Right renal pelvis (tissue), 4 donors: Measurements from ENCODE around the gene KCTD8. TPM values are rescaled to one million over a fixed set of nuclear protein-coding genes. Genes with fewer than 3 reads are reported as not detected.

Experiments used
- DNase-seq, 4 donors: peaks; one replicate each; pipeline ENCODE4 v3.0.0-alpha.2; 2013; ENCODE audit warnings: low read depth in 4 of 4, low spot score in 3 of 4, missing footprints in 1 of 4
- polyA plus RNA-seq, 4 donors: library from polyadenylated mRNA; unstranded; fragments of 120-200 nt; gene quantifications; one replicate each; pipeline ENCODE4 v1.2.1, GENCODE V29; 2013; ENCODE audit not compliant: insufficient read length in 4 of 4

The KCTD8 gene
- polyA plus RNA-seq, result 1 to 10 TPM; 3.8 to 5.0 (median 4.7) TPM

DNA sequence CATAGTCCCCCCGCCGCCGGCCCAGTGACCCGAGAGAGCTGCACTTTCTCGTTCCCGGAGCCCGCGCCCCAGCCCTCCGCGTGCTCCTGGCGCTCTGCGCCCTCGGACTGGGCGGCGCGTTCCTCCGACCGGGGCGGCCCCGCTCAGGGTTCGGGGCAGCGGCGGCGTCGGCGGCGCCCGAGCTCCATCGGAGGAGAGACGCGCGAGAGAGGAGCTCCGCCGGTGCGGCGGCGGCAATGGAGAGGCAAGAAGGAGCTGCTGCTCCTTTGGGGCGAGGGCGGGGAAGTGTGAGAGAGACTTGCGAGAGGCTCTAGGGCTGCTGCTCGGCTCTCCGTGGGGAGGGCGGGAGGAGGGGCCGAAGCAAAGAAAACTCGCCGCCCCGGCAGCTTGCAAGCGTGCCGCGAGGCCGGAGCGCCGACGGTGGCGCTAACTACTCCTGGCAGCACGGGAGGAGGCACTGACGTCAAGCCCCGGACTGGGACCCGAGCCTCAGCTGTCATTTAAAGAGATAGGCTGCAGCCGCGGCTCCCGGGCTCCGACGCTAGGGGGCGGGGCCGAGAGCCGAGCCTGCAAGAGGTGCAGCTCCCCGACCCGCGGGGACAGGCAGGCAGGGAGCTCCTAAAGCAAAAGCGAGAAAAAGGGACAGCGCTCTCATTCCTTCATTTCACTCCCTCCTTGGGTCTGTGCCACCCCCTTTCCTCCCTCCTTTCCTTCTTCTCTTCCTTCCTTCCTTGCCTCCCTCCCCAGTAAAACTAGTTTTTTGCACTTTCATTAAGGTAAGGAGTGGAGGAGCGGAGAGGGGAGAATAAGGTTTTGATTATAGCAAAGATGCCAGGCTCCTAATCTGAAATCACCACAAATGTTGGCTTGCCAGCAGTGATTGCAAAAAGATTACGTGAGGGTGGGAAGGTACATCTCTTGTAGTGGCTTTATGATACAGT lies at the start of gene KCTD8:
Gene KCTD8, minus strand, starts transcription at position 289 of the 941 bp plus-strand sequence.
- peak in 3 of 4 donors; percentile 61 to 78 (median 73) for DNase-seq

DNA sequence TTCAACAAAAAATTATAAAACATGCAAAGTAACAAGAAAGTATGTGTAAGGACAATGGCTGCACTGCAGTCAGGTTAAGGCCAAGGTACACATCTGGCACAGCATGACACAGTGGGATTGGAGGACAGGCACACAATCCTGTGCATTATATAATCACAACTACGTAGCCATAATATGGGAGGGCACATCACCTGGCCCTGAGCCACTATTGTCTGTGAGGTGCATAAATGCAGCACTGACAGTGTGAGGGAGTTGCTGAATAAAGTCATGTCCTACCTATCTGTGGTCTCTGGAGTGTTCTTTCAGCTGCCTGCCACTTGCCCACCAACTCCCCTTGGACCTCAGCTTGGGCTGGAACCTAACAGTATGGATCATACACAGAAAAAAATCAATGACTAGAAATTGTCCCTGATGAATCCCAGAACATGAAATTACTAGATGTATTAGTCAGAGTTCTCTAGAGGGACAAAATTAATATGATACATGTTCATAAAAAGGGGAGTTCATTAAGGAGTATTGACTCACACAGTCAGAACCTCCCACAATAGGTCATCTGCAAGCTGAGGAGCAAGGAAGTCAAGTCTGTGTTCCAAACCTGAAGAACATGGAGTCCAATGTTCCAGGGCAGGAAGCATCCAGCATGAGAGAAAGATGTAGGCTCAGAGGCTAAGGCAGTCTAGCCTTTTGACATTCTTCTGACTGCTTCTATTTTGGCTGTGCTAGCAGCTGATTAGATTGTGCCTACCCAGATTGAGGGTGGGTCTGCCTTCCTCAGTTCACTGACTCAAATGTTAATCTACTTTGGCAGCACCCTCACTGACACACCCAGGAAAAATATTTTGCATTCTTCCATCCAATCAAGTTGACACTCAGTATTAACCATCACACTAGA lies 46.4 kb upstream of the KCTD8 start:
- DNase-seq, result no peak

DNA sequence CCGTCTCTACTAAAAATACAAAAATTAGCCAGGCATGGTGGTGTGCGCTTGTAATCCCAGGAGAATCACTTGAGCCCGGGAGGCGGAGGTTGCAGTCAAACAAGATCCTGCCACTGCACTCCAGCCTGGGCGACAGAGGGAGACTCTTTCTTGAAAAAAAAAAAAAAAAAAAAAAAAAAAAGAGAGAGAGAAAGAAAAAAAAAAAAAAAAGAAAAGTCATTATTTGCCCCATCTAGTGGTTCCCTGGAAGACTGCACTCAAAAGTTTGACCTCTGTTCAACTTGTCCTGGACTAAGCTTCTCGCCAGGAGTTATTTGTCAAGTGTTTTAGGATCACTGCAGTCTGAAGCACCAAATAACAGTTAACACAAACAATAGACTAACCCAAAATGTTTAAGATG lies 45.3 kb upstream of the KCTD8 start:
- DNase-seq, result no peak

DNA sequence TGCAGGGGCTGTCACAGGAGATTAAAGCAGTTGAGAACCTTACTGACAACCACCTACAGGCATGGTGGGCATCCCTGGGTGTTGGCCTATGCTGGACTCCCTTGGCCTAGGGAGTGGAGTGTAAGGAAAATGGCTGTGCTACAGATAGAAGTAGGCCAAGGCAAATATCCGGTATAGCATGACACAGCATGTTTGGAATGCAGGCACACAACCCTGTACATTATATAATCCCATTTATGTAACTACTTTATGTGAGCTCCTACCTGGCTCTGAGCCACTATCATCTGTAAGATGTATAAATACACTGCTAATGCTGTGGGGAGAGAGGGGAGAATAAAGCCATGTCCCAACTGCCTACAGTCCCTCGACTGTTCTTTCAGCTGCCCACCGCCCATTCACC lies 38.7 kb upstream of the KCTD8 start:
- DNase-seq, result no peak

DNA sequence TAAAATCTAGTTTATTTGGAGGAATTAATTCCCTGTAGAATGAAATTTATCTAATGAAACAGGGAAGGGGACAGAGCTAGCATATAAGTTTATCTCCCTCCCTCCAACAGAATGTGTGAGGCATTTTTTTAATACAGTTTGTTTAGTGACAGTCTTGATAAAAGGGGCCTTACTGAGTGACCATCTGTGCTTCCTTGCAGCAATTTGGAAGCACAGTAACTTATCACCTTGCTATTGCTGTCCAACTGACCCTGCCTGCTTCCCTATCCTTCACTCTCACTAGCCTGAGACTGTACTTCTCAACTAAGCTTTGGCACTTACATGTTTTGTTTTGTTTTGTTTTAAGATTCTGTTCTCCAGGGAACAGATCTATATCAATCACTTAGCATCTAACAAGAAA lies 31.1 kb upstream of the KCTD8 start:
- DNase-seq, result no peak

DNA sequence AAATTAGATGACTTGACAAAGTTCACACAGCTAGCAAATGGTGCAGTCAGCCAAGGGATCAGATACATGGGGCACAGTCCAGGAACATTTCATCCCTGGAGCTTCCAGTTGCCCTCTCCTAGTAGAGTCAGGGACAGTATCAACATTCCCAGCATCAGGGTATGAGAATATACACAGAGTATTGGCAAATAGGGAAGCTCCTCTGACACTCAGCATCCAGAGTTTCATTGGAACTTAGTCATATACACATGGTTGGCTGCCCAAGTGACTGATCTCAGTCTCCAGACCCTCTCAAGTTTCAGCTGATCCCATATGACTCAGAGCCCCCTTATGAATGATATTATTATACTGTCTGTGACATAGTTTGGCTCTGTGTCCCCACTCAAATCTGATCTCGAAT lies 13.7 kb upstream of the KCTD8 start:
- DNase-seq, result no peak

DNA sequence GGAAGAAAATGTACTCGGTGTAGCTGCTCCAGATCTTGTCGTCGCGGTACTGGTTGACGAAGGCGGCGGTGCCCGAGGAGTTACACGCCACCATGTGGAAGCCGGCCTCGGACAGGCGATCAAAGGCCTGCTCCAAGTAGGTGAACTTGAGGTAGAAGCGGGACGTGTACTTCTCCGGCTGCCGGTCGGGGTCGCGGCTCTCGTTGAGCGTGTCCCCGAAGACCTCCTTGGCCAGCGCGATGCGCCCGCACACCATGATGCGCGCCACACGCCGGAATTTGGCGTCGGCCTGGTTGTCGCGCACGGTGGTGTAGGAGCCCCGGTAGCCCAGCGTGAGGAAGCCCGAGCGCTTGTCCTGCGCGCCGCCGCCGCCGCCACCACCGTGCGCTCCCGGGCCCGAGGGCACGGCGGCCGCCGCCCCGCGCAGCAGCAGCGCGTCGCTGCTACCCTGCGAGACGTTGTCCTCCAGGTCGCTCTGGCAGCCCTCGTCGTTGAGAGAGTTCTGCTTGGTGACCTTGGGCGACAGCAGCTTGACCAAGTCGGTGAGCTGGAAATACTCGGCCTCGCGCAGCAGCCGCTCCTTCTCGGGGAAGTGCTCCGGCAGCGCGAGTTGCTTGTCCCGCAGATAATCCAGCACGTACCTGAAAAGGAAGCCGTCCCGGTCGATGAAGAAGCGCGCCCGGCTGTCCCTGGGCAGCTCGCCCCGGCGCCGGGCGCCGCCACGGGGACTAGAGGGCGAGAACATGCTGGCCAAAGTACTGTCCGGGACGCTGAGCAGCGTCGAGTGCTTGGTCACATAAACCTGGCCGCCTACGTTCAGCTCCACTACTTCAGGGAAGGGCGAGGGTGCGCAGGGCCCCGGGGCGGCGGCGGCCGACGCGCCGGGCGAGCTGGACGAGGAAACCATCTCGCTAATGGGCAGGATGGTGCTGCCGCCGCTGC lies 775 bp downstream of the KCTD8 start:
- no peak for DNase-seq

DNA sequence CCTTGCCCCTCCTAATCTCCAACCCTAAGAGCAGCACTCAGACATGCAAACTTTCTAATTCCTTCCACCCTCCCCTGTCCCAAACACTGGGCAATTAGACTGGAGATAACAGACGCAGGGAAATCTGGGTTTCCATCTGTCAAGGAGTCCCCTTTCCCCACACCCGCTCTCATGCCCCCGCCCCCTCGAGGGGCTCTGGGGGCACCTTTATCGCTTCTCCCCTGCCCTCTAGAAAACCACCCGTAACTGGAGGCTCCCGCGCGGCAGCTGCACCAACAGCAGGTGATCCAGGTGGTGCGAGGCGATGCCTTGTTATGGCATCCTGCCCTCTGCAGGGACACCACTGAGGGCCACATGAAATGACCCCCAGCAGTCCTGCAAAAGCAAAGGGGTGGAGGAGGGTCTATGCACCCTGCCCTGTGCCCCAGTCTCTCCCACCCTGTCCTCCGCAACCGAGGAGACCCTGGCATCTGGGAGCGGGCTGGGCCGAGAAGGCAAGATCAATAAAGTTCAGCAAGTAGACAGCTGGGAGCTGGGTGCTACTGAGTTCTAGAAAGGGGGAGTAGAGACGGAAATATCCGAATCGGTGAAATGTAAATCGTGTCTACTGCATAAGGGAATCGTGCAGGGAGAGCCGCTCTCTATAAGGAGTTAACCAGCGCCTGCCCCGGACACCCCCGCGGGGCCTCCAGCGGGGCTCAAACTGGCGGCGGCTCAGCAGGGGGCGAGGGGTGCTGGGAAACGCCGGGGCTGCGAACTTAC lies 1.6 kb downstream of the KCTD8 start:
- DNase-seq, result no peak

DNA sequence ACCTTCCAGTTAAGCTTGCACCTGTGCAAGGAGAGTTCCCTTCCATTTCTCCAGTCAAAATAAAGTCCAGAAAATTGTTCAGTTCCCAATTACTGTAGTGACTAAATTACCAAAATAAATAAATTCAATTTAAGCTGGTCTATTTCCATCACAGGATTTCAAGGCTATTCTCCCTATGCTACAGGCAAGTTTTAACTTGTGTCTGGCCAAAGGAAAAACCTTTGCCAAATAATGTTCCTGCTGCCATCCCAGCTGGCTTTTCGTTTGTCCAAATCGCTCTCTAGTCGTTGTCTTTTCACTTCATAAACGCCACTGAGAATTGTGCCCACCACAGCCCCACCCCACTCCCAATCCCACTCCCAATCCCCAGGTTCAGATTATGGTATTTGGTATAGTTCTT lies 2.4 kb downstream of the KCTD8 start:
- no peak for DNase-seq

DNA sequence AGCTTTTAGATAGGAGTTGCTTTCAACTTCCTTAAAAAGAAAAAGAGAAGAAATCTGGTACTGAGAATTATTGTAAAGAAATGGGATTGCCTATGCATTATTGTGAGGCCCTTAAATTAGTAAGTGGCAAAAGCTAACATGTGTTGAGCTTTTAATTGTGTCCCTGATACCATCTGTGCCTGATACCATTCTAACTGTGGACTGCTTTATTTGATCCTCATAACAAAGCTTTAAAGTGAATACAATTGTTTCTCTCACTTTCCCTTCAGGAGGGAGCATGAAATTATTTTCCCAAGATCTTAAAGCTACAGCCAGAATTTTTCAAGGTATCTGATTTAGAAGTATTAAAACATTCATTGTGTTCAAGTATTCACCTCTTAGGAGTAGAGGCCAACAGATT lies 9.9 kb downstream of the KCTD8 start:
- no peak for DNase-seq

DNA sequence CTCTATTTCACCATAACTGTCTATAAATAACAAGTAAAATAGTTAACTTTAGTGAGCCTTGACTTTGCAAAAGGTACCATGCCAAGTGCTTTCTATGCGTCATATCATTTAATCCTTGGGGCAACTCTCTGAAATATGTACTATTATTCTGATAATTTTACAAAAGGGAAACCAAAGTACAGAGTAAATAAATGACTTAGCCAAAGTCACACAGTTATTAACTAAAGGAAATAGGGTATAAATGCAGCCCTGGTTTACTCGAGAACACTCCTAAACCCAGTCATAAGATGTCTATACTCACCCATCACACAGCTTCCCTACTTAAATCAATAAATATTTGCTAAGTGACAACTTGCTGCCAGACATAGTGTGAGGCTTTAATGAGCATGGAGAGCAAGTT lies 14.4 kb downstream of the KCTD8 start:
- no peak for DNase-seq

DNA sequence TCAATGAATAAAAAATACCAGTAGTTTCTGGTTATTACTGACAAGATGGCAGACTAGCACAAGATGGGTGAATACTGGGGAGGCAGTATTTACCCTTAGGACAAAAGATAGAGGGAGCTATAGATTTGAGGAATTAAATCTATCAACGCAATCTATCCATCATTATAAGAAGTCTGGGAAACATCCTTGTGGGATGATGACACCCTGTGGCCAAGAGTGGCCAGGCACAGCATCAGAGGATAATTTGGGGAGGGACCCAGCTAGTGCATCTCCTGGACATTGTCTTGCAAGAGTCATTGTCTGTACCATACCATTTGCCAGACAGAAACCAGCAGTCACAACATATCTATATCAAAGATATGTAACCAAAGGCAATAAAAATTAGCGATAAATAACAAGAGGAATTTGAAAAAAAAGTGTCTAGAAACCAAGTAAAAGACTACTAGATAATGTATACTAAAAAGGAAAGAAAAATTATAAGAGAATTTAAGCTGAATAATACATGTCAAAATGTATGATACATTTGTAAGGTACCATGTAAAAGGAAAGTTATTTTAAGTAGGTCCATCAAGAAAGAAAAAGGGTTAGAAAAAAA lies 22.9 kb downstream of the KCTD8 start:
- no peak for DNase-seq

DNA sequence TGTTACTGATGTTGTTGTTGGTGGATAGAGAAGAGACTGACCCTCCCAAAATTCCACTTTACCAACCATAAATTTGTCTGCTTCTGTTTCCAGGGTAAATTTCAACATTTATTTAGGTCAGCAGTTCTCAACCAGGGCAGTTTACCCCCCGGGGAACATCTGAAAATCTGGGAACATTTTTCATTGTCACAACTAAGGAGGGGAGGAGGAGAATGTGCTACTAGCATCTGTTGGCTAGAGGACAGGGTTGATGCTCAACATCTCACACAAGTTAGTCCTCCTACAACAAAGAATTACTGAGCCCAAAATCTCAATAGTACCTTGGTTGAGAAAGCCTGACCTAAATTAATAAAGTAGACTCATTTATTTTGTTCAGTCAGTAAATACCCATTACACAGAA lies 25.7 kb downstream of the KCTD8 start:
- no peak for DNase-seq

DNA sequence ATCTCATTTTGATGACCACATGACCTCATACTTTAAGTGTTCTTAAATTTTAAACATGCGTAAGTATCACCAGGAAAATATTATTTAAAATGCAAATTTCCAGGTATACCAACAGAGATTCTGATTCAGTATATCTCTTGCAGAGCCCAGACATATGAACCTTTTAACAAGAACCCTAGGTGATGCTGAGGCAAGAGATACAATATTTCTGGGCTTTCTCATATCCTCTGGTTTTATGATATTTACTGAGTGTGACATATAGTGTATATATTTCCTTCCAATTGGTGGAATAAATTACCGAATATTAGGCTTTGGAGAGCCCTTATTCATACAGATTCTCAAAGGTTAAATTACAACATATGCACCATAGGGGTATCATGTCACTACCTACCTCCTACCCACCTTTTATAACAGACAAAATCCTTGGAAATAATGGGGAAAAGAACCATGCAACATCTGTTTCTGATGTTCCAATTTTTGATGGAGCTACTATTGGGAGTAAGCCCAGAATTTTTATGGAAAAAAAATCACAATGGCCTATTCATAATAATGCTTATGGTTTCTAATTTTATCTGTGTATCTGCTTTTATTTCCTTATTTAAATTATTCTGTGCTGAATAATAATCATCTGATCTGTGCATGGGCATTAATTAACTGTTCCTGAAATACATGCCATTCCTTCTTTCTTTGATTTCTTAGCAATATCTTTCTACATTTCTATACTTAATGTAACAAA lies 27.1 kb downstream of the KCTD8 start:
- DNase-seq, result no peak

DNA sequence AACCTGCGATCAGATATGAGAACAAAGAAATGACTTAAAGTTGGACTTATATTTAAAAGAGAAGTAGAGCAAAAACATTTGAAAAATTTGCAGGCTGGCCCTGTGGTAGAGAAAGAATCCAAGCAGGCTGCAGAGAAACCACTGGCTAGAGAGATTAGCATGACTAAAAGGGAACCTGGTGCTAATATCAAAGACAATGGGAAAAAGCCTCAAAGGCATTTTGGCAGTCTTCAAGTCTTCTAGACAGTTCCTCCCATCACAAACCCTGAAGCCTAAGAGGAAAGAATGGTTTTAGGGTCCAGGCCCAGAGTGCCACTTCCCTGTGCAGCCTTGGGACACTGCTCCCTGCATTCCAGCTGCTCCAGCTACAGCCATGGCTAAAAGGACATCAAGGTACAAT lies 33.4 kb downstream of the KCTD8 start:
- DNase-seq, result no peak

DNA sequence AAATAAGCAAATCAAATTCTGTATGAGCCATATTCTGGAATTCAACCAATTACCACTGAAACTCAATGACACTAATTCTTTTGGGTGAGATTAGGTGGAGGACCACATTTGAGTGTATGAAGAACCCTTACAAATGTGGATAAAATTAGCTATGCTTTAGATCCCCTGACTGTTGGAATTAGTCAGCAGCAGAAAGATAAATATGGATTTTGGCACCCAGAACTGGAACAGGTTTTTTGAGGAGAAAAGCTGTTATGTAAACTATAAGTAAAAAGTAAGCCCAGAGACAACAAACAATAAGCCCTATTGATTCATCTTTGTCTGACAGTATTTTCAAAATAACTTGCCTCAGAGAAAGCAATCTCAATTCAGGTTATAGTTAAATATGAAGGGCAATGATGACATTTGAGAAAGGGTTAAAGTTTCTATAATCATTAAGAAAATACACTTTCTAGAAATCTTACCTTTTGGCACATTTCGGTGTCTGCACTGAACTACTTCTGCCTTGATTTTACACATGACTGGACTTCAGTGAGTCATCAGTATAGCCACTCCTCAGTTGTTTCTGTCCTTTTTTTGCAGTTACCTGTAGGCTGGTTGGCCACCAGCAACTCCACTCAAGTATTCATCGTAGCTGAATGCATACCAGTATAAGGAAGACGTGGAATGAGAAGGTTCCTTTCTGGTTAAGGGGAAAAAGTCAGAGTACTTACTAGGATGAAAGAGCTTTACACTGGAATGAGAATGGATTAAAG lies 80.0 kb downstream of the KCTD8 start:
- DNase-seq, result no peak

DNA sequence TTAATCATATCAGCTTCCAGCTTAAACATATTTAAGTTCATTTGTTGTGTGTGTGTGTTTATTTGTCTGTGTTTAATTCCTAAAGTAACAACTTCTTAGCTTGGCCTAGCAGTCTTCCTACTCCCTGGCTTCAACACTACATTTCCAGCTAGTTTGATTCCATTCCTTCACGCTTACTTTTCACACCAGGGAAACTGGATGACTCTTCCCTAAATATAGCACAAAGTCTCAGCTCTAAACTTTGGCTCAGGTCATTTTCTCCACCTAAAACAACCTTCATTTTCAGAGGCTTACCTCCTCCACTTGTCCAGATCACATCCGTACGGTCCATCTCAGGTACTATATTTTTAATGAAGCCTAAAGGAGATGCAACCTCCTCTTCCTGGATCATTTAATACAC lies 94.4 kb downstream of the KCTD8 start:
- DNase-seq, result no peak

DNA sequence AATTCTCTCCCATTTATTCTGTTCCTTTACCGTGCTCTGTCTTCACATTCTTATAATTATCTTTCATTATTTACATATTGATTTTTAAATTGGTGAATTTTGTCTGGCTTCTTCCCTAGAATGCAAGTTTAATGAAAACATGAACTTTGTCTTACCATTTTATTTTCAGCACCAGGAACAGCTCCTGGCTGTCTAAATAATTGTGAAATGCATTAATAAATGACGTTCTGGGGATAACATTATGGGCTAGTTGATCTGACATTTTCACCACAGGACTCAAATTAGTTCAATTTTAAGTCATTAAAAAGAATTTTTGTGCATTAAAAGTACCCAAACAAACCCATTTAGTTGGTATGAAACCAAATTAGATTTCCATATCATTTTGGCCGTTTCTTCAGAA lies 97.5 kb downstream of the KCTD8 start:
- no peak for DNase-seq
